CD4-positive, alpha-beta T cell treated with Interleukin-6 at 100 ng/mL for 8 hours (primary cell): Measurements from ENCODE around the gene MRPL40.

Experiments
- DNase-seq: peaks from one replicate; pipeline ENCODE4 v3.0.0-alpha.2; 2020; ENCODE audit warnings: mixed read lengths, low spot score

The MRPL40 gene

DNA sequence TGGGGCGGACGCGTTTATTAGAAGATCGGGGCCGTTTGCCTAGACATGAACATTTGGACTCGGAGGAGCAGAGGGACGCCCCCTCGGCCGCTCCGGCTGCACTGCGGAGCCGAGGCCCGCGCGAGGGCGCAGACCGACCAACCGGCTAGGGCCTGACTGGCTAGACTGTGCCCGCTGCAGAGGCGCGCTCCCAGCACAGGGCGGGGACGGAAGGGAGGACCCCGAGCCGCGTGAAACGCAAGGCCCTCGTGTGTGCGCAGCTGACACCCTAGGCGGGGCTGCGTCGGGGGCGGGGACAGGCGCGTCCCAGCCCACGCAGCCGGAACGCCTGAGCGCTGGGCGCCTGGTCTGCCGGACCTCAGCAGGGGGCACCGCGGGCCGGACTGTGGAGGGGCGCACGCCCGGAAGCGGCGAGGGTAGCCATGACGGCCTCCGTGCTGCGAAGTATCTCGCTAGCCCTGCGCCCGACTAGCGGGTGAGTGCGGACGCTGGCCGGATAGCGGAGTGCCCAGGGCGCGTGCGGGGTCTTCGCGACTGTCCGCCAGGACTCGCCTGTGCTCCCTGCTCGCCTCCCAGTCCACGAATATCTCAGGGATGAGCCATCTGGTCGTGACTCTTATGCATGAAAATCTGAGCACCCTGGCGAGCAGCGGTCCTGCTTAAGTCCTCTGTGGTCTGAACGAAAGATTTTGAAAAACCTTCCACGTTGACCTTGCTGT lies at the start of gene MRPL40:
Gene MRPL40 (plus strand): TSS at position 413 of the 719 bp plus-strand sequence. CDS start 10 bp downstream, at position 423.
- DNase-seq = peak; percentile 89

DNA sequence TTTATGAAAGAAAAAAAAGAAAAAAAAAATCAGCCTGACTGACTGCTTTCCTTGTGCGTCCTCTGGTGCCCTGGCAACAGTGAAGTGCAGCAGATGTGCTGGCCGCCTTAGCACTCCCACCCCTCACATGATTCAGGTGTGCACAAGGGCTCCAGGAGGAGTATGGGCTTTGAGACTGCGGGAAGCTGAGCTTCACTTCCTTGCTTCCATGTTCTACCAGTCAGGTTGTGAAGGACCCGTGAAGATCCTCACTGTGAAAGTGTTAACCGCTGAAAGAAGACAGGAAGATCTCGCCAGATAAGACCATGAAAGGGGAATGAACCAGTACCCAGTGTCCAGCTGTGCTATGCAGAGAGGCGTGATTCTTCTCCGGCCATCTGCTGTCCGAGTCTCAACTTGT lies 49.1 kb upstream of the MRPL40 start:
- DNase-seq = no peak

DNA sequence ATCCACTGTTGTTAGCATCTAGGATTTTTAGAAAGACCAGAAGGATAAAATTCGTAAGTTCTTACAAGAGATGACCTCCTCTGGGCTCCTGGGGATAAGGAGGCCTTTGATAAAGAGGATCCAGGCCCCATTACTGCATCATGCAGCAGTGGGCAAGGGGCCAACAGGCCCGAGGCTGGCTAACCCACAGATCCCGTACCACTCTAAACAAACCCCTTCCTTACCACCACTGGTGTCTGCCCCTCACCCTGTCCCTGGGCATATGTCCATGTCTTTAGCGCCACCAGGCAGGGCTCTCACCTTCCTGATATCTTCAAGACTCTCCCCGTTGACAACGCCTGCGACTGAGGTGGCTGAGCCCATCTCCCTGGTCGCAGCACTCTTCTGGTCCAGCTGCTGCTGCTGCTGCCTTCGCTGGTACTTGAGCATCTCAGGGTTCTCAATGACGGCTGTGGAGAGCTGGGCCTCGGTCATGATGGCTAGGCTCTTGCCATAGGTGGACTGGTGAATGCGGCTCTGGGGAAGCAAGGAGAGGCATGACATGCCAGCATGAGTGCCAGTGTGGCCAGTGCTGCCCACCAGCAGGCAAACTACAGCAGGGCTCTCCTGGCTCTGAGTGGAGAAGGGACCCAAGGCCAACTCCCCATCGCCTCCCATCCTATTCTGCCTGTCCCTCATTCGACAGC lies 47.0 kb upstream of the MRPL40 start:
- no peak for DNase-seq

DNA sequence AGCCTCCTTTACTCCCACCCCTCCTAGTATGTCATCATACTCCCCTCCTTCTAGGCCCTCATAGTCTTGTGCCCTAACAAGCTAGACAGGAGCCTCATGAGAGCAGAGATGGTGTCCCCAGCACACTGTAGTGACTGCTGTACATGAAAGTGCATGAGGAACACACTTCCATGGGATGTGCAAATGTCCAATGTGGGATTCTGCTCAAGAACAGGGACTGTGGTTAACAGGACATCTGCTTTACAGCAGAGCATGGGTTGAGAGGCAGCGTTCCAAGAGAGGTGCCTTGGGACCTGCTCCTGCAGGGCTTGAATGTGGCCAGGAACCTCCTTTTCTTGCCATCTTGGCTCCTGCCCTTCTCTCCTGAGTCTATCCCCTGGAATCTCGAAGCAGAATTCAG lies 46.1 kb upstream of the MRPL40 start:
- no peak for DNase-seq

DNA sequence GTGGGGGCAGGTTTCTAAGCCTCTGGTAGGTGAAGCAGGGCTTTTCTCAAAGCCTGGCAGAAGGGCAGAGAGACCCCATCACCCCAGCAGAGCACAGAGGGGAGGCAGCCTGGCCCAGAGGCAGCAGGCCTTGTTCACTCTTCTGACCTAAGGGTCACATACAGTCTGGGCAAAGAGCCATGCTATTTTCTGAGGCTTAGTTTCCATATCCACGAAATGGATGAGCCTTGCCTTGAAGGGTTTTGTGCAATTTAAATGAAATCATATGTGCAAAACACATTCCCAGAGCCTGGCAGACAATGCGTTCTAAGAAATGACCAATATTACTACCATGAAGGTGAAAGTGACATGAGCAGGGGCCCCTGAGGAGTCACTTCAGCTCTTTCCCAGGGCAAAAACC lies 45.3 kb upstream of the MRPL40 start:
- no peak for DNase-seq

DNA sequence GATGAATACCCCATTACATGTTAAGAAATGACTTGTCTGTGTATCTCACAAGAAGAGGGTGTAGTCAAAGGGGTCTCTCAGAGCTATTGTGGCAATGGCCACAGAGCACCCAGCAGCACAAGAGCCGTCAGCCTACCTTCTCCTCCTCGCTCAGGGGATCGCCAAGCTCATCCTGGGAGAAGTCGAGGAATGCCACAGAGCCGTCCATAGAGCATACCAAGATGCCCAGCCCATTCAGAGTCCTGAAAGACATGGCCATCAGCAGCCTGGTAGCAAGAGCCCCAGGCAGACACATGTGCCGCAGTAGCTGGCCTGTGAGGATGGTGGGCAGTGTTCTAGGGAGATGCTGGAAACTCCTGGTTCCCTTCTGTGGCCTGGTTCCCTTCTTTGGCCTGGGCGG lies 44.8 kb upstream of the MRPL40 start:
- DNase-seq = no peak

DNA sequence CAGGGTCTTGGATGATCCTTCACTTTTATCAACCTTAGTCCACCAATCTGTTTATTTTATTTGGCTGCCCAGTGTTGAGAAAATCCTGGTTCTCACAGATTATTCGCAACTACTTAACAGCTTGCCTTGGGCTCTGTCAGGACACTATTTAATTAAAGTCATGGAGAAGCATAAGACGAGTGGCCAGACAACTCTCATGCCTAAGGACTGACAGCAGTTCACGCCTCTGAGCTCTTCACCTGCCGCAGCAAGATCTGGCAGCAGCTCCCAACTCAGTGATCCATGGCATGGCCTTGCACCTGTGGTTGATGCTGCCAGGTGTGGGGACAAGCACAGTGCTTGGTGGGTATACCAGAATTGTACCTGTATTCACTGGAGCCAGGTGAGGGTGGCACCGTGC lies 38.6 kb upstream of the MRPL40 start:
- DNase-seq = no peak

DNA sequence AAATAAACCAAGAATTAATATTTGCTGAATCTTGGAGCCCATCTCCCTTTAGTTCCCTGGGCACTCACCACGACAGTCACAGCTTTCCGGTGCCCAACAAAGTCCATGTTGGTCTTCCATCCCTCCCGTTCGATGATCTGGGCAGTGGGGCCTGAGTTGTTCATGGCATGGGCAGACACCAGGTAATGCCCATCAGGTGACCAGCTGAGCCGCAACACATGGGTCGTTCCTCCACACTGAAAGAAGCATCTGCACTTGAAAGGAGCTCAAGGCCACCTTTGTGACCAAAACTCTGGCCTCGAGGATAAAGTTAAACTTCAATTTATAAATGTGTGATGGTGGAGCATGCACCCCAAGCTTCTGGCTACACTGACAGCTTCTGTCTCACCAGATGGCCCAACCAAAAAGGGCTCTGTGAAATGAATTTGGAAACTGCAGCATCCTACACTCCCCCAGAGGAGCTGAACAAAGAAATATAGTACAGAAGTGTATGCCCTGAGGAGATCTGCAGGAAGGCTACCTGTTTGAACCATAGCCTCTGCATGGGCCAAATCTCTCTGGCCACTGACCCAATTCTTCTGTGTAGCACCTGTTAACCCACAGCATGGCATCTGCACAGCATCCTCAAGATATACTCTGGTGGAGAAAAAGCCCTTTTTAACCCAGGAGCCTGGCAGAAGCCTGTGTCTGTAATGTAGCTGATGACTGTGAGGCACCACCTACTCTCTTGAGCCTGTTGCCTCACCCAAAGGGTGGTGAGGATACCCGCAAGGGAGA lies 37.9 kb upstream of the MRPL40 start:
- no peak for DNase-seq

DNA sequence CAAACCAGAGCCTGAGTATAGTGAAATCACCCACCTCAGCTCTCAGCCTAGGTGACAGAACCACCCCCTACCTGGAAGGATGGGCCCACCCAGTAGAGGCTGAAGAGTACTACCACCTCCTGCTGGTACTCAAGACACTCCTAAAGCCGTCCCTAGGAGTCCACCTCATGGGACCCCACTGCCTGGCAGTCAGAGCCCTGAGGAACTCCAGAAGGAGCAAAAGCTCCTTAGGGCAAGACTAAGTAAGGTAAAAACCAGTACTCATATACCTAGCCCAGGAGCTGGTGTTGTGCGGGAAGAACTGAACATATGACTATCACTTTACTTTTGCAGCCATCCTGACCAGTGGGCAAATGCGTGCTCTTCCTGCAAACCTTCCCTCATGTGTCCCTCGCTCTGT lies 37.1 kb upstream of the MRPL40 start:
- DNase-seq = no peak

DNA sequence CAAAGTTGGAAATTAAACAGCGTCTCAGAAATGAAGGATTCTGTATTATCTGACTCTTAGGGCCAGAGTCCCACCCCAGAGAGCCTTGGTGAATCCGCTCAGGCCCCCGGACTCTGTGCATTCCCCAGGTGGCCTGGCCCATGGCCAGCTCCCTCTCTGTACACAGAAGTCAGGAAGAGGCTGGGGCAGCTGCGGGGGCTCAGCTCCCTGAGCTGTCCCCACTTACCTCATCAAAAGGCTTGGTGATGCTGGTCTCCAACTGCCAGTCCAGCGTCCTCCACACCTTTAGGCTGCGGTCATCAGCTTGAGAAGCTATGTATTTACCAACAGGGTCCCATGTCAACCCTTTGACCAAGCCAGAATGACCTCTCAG lies 35.8 kb upstream of the MRPL40 start:
- no peak for DNase-seq

DNA sequence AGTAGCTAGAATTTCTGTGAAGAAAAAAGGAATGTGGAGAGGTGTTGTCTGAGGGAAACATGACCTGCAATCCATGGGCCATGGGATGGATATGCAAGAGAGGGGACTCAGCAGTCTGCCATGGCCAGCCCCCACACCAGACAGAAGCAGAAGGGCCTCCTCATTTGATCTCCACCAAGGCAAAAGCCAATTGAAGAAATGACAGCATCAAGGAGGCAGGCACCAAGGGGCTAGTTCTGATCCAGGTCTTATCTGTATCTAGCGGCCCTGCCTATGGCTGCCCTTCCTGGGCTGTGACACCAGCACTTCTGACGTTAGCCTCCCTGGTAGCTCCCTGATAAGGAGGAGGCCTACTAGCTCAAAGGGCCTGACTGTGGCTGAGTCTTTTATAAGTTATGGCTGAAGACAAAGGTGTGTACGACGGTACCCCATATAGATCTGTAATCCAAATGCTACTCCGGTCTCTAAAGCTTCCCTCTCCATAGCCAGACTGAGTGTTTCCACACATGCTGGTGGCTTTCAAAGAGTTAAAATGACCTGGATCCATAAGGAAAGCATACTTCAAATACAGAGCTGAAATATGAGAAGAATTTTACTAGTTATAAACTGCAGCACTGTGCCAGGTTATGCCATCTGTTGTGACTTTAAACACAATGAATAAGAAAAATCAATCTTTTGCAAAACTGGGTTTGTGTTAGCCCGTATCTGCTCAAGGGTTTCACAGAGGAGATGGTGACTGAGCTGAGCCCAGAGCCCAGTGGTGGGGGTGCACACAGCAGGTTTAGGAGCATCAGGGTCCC lies 35.2 kb upstream of the MRPL40 start:
- DNase-seq = no peak

DNA sequence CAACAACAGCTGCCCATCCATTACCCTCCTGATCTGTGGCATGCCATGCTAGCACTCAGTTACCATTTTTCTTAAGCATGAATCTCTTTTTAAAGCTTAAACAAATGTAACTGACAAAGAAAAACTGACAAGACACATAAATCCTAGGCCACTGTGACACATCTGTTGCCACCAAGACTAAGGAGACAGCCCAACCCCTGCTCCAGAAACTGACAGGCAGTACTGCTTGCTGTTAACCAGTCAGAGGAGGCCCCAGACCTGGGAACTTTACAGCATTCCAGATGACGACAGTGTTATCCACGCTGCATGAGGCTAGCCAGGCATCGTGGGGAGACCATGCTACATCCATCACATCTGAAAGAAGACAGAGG lies 34.6 kb upstream of the MRPL40 start:
- no peak for DNase-seq

DNA sequence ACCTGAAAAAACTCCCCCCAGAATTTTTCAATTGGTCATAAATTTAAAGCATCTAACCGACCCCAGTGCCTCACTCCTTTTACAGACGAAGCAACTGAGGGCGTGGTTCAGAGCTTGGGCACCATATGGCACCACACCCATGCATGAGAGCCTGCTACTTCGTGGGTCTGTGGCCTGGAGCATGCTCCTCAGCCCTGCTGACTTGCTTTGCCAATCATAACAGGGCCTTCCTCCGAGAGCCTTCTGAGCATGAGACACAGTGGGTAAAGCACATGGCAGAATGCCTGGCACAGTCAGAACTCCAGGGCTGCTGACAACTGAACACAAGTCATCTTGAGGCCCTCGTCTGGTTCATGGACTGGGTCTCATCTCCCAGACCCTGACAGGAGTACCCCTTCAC lies 34.1 kb upstream of the MRPL40 start:
- DNase-seq = no peak

DNA sequence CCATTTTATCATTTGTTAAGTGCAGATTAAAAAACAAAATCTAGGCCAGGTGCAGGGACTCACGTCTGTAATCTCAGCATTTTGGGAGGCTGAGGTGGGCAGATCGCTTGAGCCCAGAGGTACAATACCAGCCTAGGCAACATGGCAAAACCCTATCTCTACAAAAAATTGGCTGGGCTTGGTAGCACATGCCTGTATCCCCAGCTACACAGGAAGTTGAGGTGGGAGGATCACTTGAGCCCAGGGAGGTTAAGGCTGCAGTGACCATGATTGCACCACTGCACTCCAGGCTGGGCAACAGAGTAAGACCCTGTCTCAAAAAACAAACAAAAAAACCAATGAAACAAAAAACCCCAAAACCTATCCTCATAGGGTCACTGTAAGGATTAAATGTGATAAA lies 33.7 kb upstream of the MRPL40 start:
- DNase-seq = no peak

DNA sequence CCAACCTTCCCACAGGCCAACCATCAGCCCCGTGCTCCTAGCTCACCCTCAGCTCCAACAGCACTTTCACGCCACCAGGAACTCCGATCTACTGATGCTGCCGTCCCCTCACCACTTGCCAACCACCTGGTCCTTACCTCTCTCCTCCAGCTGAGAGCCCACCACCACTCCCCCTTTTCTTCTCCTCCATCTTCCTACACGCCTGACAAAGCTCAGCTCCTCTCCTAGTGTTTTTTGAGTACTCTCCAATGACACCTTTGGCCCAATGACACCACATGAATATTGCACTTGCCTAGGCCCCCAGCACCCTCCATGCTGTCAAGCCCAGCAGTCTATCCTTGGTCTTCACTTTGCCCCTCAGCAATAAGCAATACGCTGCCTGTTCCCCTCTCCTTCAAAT lies 31.5 kb upstream of the MRPL40 start:
- DNase-seq = no peak

DNA sequence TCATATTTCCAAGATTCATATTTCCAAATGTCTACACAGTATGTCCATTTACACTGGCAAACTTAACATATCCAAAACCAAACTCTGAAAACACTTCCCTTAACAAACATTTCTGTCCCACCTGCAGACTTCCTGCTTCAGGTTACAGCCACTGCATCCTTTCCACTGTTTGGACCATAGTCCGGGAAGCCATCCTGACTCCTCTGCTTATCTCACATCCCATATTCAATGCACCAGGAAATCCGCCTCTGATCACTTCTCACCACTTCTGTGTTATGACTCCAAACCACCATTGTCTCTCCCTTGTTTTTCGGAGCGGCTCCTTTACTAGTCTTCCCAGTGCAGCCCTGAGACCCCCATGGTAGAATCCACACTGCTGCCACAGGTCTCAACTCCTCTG lies 30.9 kb upstream of the MRPL40 start:
- no peak for DNase-seq

DNA sequence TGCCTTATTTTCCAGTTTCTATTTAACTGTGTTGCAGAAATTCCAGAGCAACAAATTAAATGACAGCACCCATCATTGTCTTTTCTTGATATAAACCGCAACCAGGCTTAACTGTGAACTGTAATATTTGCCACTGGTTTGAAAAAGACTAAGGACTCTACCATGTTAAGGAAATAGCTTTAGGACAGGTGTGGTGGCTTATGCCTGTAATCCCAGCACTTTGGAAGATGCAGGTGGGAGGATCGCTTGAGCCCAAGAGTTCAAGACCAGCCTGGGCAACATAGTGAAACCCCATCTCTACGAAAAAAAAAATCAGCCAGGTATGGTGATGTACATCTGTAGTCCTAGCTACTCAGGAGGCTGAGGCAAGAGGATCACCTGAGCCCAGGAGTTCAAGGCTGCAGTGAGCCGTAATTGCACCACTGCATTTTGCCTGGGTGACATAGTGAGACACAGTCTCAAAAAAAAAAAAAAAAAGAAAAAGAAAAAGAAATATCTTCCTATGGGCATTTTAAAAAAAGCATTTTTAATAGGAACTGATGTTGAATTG lies 29.6 kb upstream of the MRPL40 start:
- DNase-seq = no peak

DNA sequence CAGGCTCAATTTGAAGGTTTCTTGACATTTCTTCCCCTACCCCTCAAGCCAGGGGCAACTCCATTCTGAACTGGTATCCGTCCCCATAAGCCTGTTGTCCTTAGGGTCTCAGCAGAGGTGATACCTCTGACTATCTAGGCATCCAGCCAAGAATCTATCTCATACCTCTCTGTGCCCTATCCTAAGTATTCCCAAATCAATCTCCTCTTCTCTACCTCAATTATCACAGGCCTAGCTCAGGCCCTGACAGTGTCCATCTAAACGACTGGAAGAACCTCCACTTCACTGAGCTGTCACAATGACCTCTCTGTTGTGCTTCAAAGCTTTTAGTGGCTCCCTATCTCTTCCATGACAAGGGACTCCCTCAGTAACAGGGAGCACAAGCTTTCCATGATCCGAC lies 27.7 kb upstream of the MRPL40 start:
- no peak for DNase-seq

DNA sequence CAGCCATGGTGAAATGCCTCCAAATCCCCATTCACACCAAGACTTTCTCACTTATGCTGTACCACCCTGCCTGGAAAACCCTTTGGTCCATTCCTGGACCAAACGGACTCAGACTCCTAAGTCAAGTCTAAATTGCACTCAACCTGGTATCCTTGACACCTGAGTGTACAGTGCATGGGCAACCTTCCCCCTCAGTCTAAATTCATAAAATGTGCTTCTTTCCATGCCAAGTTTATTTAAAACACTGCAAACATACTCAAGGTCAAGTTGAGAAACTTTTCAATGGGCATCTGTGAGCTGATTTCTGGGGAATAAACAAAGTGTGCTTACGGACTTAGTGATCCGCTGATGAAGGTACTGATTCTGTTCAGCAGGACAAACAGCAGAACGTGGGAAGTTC lies 27.2 kb upstream of the MRPL40 start:
- no peak for DNase-seq

DNA sequence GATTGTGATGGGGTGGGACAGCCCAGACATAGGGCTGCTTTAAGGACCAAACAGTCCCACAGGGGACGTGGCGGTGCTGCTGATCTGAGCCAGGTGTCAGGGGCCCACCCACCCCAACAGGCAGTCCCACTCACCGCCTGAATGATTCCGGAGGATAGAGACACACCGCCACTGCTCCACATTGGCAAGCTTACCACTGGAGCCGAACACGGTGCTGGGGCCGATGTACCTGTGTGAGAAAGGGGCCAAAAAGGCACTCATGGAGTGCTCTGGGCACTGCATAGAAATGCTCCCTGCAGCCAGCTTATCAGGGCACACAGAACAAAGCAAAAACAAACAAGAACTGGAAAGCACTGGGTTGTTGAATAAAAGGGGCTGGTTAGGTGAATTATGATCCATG lies 26.7 kb upstream of the MRPL40 start:
- DNase-seq = no peak

DNA sequence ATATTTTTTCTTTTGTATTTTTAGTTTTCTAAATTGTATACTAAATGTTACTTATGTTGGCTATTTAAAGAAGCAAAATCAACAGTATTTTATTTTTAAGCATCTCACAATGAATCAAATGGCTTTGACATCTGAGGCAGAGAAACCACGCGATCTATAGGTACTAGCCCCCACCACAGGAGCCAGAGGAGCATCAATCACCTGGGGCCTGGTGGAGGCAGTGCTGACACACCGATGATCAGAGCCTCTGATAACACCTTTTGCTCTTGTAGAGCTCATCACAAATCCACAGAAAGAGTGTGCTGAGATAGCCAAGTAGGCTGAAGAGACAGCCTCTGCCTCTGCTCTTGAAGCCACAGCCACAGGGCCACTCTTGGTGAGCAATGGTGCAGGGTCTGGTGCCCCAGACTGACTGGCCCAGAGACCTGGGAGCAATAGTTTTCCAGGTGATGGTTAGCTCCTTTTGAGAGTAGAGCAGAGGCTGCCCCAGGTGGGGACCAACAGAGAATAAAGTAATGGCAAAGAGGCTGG lies 26.0 kb upstream of the MRPL40 start:
- DNase-seq = no peak

DNA sequence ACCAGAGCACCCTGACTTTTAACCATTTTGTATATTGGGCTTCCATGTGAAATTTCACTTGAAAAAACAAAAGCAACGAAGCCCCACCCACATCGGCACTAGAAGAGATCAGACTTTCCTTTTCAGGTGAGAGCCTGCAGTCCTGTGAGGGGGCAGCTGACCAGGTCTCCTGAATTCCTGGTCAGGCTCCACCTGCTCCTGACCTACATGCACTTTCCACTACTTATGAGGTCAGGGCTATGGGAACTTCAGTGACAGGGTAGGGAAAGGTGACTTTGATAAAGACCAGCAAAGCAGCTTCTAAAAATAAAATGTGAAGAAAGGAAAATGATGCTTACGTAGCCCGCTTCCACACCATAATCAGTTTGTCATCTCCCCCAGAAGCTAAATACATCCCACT lies 25.5 kb upstream of the MRPL40 start:
- DNase-seq = no peak
